ENCODE results near the gene NTRK3. TPM values are rescaled to one million over a fixed set of nuclear protein-coding genes. Genes with fewer than 3 reads are reported as not detected.

The NTRK3 gene
- total and polyA plus RNA-seq, 4 donors: 0.21 to 2.9 (median 0.32) TPM

- peaks cover 0 to 8% (median 0%) of the 10 kb centered on the region in 4 donors for H3K27me3 ChIP-seq (ENCODE audit: control insufficient read depth in 4 of 4, insufficient read depth in 4 of 4, low read length in 3 of 4)
- no peak overlapping the region for H3K27ac ChIP-seq (ENCODE audit: low read depth in 1 of 2, low read length in 2 of 2)
- H3K9me3 ChIP-seq (ENCODE audit: control insufficient read depth in 4 of 4, low read length in 3 of 4): no peaks in the 10 kb centered on the region
- no peak overlapping the region for H3K9ac ChIP-seq (ENCODE audit: low read depth in 1 of 2, low read length in 2 of 2)
- WGBS: 75% methylated on average over 6 of the region's 6 CpGs
- DNase-seq (ENCODE audit: low spot score): no peak
- no peaks in the 10 kb centered on the region for H3K4me1 ChIP-seq (ENCODE audit: control insufficient read depth in 4 of 4, insufficient read depth in 4 of 4, low read length in 3 of 4)
- no peaks in the 10 kb centered on the region for H3K36me3 ChIP-seq (ENCODE audit: control insufficient read depth in 4 of 4, insufficient read depth in 3 of 4, low read depth in 1 of 4, low read length in 3 of 4)
- TF ChIP-seq JUND (IDR thresholded peaks at IDR 0.05) (no peak), ATF3 (IDR thresholded peaks at IDR 0.05) (no peak), CTCF (IDR thresholded peaks at IDR 0.05; ENCODE audit: low read depth, low read length, missing input control) (no peak), HNF4A (conservative IDR thresholded peaks at IDR 0.05) (no peak), FOXA2 (IDR thresholded peaks at IDR 0.05) (no peak), GABPA (IDR thresholded peaks at IDR 0.05 in 1 of 2, conservative IDR thresholded peaks at IDR 0.05 in 1 of 2) (no peak), TAF1 (conservative IDR thresholded peaks at IDR 0.05) (no peak), HNF4G (IDR thresholded peaks at IDR 0.05) (no peak), RXRA (IDR thresholded peaks at IDR 0.05) (no peak), EGR1 (IDR thresholded peaks at IDR 0.05; ENCODE audit: low read depth in 2 of 2) (no peak), RAD21 (IDR thresholded peaks at IDR 0.05) (no peak), YY1 (IDR thresholded peaks at IDR 0.05) (no peak)
- TF ChIP-seq, protein P1, sequence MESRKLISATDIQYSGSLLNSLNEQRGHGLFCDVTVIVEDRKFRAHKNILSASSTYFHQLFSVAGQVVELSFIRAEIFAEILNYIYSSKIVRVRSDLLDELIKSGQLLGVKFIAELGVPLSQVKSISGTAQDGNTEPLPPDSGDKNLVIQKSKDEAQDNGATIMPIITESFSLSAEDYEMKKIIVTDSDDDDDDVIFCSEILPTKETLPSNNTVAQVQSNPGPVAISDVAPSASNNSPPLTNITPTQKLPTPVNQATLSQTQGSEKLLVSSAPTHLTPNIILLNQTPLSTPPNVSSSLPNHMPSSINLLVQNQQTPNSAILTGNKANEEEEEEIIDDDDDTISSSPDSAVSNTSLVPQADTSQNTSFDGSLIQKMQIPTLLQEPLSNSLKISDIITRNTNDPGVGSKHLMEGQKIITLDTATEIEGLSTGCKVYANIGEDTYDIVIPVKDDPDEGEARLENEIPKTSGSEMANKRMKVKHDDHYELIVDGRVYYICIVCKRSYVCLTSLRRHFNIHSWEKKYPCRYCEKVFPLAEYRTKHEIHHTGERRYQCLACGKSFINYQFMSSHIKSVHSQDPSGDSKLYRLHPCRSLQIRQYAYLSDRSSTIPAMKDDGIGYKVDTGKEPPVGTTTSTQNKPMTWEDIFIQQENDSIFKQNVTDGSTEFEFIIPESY (IDR thresholded peaks at IDR 0.05): no peak
- no peak overlapping the region for H3K4me3 ChIP-seq (ENCODE audit: low read depth in 1 of 3, low read length in 3 of 3)
These were observed 138.5 kb downstream of the NTRK3 start for GRCh38 chr15:88118035-88118434.

- DNase-seq (ENCODE audit: low spot score): no peak
- 68% methylated on average over 12 of the region's 12 CpGs for WGBS
- H3K27me3 ChIP-seq (ENCODE audit: control insufficient read depth in 4 of 4, insufficient read depth in 4 of 4, low read length in 3 of 4): peaks cover 0 to 8% (median 0%) of the 10 kb centered on the region in 4 donors
- H3K4me1 ChIP-seq (ENCODE audit: control insufficient read depth in 4 of 4, insufficient read depth in 4 of 4, low read length in 3 of 4): no peaks in the 10 kb centered on the region
- no peaks in the 10 kb centered on the region for H3K9me3 ChIP-seq (ENCODE audit: control insufficient read depth in 4 of 4, low read length in 3 of 4)
- H3K36me3 ChIP-seq (ENCODE audit: control insufficient read depth in 4 of 4, insufficient read depth in 3 of 4, low read depth in 1 of 4, low read length in 3 of 4): no peaks in the 10 kb centered on the region
- H3K9ac ChIP-seq (ENCODE audit: low read depth in 1 of 2, low read length in 2 of 2): no peak overlapping the region
- no peak overlapping the region for H3K4me3 ChIP-seq (ENCODE audit: low read depth in 1 of 3, low read length in 3 of 3)
- no peak overlapping the region for H3K27ac ChIP-seq (ENCODE audit: low read depth in 1 of 2, low read length in 2 of 2)
- TF ChIP-seq HNF4G (IDR thresholded peaks at IDR 0.05) (no peak), ATF3 (IDR thresholded peaks at IDR 0.05) (no peak), YY1 (IDR thresholded peaks at IDR 0.05) (no peak), TAF1 (conservative IDR thresholded peaks at IDR 0.05) (no peak), FOXA2 (IDR thresholded peaks at IDR 0.05) (no peak), HNF4A (conservative IDR thresholded peaks at IDR 0.05) (no peak), GABPA (IDR thresholded peaks at IDR 0.05 in 1 of 2, conservative IDR thresholded peaks at IDR 0.05 in 1 of 2) (no peak), NR2F2 (IDR thresholded peaks at IDR 0.05) (no peak), JUND (IDR thresholded peaks at IDR 0.05) (no peak), EGR1 (IDR thresholded peaks at IDR 0.05; ENCODE audit: low read depth in 2 of 2) (no peak), FOXA1 (IDR thresholded peaks at IDR 0.05) (no peak), RXRA (IDR thresholded peaks at IDR 0.05) (no peak), CTCF (IDR thresholded peaks at IDR 0.05; ENCODE audit: low read depth, low read length, missing input control) (no peak), SP1 (IDR thresholded peaks at IDR 0.05) (no peak), RAD21 (IDR thresholded peaks at IDR 0.05) (no peak)
- TF ChIP-seq, protein P2, sequence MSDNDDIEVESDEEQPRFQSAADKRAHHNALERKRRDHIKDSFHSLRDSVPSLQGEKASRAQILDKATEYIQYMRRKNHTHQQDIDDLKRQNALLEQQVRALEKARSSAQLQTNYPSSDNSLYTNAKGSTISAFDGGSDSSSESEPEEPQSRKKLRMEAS (IDR thresholded peaks at IDR 0.05): no peak
- TF ChIP-seq, protein P3, sequence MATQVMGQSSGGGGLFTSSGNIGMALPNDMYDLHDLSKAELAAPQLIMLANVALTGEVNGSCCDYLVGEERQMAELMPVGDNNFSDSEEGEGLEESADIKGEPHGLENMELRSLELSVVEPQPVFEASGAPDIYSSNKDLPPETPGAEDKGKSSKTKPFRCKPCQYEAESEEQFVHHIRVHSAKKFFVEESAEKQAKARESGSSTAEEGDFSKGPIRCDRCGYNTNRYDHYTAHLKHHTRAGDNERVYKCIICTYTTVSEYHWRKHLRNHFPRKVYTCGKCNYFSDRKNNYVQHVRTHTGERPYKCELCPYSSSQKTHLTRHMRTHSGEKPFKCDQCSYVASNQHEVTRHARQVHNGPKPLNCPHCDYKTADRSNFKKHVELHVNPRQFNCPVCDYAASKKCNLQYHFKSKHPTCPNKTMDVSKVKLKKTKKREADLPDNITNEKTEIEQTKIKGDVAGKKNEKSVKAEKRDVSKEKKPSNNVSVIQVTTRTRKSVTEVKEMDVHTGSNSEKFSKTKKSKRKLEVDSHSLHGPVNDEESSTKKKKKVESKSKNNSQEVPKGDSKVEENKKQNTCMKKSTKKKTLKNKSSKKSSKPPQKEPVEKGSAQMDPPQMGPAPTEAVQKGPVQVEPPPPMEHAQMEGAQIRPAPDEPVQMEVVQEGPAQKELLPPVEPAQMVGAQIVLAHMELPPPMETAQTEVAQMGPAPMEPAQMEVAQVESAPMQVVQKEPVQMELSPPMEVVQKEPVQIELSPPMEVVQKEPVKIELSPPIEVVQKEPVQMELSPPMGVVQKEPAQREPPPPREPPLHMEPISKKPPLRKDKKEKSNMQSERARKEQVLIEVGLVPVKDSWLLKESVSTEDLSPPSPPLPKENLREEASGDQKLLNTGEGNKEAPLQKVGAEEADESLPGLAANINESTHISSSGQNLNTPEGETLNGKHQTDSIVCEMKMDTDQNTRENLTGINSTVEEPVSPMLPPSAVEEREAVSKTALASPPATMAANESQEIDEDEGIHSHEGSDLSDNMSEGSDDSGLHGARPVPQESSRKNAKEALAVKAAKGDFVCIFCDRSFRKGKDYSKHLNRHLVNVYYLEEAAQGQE (IDR thresholded peaks at IDR 0.05): no peak
These were observed 140.9 kb downstream of the NTRK3 start for GRCh38 chr15:88115486-88116152.
